Lower leg skin (tissue), 4 donors: ENCODE results near the gene PLK5. TPM values are rescaled to one million over a fixed set of nuclear protein-coding genes. Genes with fewer than 3 reads are reported as not detected.
"Not testable (repeated sequence)": the region's sequence is repeated elsewhere in the genome, so short reads cannot be mapped to it uniquely, and the experiment has no call there.

Experiments used
- DNase-seq, 2 donors: peaks; one replicate each; pipeline ENCODE4 v3.0.0-alpha.2; 2019; ENCODE audit warnings: low spot score in 2 of 2
- H3K4me3 ChIP-seq: fragments of 200-600 bp; sonication (generic); 2 replicates; pipeline ENCODE4 v1.5.1; 2017; ENCODE audit warnings: mild to moderate bottlenecking, low read depth; ENCODE audit not compliant: poor library complexity, severe bottlenecking
- POLR2A ChIP-seq, 2 donors: fragments of 450-650 bp; IDR thresholded peaks; one replicate each; pipeline ENCODE4 v1.6.1; 2016 to 2017; ENCODE audit warnings: antibody characterized with exemption in 2 of 2, mild to moderate bottlenecking in 1 of 2, moderate library complexity in 1 of 2
- WGBS, 2 donors: methylation state at CpG; one replicate each; pipeline ENCODE4 v1.1.5; 2018; 5-methylcytosine and 5-hydroxymethylcytosine counted together
- intact Hi-C: fragments of 100-400 bp; cut with DNase I; formaldehyde crosslinking; loops from one replicate; pipeline ENCODE4 v1.15.0; 2023; ENCODE audit warnings: low total_unique reads
- total RNA-seq, 4 donors: library from RNA; depleted of rRNA; stranded (reverse); fragments of >200 nt; gene quantifications; one replicate each; pipeline ENCODE4 v1.1.0, GENCODE V29; 2016
- TF ChIP-seq, protein P1 (sequence below), 3 donors: fragments of 450-650 bp; IDR thresholded peaks; one replicate each; pipeline ENCODE4 v1.5.1; 2016; ENCODE audit warnings: antibody characterized with exemption in 3 of 3, mild to moderate bottlenecking in 3 of 3, moderate library complexity in 2 of 3

PLK5 gene
- total RNA-seq, 4 donors from 2014 or later: 0.23 to 0.84 TPM; not detected in 2

DNA sequence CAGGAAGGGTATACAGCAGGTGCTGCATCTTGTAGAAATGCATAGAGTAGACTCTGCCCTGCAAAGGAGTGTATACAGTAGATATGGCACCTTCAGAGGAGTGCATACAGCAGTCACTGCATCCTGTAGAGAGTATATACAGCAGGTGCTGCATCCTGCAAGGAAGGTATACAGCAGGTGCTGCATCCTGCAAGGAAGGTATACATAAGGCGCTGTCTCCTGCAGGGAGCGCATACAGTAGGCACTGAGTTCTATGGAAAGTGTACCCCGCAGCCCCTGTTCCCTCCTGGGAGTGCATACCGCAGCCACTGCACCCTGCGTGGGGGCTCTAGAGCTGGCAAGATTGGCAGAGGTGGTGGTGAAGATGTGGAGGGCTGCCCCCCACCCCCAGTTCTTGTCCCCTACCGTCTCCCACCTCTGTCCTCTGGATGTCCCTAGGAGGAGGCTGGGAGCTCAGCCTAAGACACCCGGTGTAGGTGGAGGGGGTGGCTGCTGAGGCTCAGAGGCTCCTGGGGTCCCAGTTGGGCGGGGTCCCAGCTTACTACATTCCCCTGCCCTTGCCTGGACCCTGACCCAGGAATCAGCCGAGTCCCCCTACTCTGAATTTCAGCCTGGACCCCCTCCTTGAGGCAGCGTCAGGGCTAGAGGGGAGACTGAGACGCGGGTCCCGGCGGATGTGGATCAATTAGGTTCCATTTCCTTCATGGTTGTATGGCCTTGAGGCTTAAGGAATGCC lies 8.7 kb upstream of the PLK5 start:
- intact Hi-C loops: no loop called here
- no peak overlapping the region for H3K4me3 ChIP-seq
- DNase-seq: no peak
- no peak for TF ChIP-seq POLR2A (IDR thresholded peaks at IDR 0.05)
- TF ChIP-seq, protein P1, sequence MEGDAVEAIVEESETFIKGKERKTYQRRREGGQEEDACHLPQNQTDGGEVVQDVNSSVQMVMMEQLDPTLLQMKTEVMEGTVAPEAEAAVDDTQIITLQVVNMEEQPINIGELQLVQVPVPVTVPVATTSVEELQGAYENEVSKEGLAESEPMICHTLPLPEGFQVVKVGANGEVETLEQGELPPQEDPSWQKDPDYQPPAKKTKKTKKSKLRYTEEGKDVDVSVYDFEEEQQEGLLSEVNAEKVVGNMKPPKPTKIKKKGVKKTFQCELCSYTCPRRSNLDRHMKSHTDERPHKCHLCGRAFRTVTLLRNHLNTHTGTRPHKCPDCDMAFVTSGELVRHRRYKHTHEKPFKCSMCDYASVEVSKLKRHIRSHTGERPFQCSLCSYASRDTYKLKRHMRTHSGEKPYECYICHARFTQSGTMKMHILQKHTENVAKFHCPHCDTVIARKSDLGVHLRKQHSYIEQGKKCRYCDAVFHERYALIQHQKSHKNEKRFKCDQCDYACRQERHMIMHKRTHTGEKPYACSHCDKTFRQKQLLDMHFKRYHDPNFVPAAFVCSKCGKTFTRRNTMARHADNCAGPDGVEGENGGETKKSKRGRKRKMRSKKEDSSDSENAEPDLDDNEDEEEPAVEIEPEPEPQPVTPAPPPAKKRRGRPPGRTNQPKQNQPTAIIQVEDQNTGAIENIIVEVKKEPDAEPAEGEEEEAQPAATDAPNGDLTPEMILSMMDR (IDR thresholded peaks at IDR 0.05): no peak
- WGBS, 2 donors: 70 to 76% methylated on average over 13 to 14 of the region's 14 CpGs

DNA sequence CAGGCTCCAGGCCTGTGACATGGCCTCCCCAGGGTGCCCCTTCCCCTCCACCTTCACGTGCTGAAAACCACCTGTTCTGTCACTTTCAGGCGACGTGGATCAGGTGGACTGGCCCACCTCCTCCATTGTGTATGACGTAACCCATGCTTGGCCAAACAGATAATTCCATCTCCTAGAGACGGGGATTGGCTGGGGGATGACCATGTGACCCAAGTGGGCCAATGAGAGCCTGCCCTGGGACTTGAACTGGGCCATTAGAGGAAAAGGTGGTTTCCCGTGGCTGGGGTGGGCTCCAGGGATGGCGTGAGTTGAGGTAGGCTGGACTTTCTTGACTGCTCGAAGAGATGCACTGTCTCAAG lies 7.5 kb upstream of the PLK5 start:
- TF ChIP-seq, protein P1 (IDR thresholded peaks at IDR 0.05): no peak
- 74 to 87% methylated on average over 8 of the region's 8 CpGs for WGBS, 2 donors
- H3K4me3 ChIP-seq: no peak overlapping the region
- intact Hi-C loops: no loop called here
- DNase-seq: no peak

- WGBS, 2 donors: 86 to 95% methylated on average over 3 to 4 of the region's 4 CpGs
- TF ChIP-seq, protein P1 (IDR thresholded peaks at IDR 0.05): no peak
- TF ChIP-seq POLR2A (IDR thresholded peaks at IDR 0.05): no peak
- no peak overlapping the region for H3K4me3 ChIP-seq
- intact Hi-C loops: no loop called here
- DNase-seq: no peak
Measured at GRCh38 chr19:1518471-1518870, 5.4 kb upstream of the PLK5 start.

DNA sequence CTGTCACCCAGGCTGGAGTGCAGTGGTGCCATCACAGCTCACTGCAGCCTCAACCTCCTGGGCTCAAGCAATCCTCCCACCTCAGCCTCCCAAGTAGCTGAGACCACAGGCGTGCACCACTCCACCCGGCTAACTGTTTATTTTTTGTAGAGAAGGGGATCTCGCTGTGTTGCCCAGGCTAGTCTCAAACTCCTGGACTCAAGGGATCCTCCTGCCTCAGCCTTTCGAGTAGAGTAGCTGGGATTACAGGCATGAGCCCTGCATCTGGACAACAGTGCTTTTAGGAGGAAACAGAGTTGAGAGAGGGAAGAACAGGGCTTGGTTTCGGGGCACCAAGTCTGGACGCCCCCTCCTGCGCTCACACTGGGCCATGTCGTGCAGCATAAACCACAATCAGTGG lies 4.1 kb upstream of the PLK5 start:
- intact Hi-C loops, DNase-seq: not testable (repeated sequence)
- WGBS, 2 donors: 87% methylated on average over 8 of the region's 8 CpGs

DNA sequence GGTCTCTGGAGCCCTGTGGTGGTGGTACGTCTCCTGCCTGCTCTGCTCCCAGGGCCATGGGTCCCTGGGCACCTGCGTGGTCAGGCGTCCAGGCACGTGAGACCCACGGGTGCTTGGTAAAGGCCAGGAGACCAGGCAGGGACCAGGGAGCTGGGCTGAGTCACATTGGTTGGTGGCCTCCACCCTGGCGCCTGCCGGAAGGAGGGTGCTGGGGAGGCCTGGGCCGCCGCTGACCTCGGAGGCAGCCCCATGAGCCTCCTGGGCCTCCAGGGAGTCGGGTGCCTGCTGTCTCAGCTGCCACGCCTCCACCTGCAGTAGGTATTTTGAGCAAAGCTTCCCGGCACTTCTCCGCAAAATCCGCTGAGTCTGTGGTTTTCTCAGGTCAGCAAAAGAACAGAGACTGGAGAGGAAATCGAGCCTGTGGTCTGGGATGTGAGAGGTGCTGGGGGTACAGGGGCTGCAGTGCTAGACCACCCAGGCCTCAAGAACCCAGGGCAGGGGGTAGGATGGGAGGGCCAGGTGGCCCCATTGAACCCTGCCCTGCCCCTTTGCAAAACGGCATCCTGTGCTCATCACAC lies 3.6 kb upstream of the PLK5 start:
- TF ChIP-seq, protein P1 (IDR thresholded peaks at IDR 0.05): no peak
- no peak for TF ChIP-seq POLR2A (IDR thresholded peaks at IDR 0.05)
- 72 to 76% methylated on average over 17 of the region's 17 CpGs for WGBS, 2 donors
- no peak overlapping the region for H3K4me3 ChIP-seq
- DNase-seq: no peak
- intact Hi-C loops: no loop called here

More for the DNA sequence above, 4.1 kb upstream of the PLK5 start:
- H3K4me3 ChIP-seq: not testable (repeated sequence)

DNA sequence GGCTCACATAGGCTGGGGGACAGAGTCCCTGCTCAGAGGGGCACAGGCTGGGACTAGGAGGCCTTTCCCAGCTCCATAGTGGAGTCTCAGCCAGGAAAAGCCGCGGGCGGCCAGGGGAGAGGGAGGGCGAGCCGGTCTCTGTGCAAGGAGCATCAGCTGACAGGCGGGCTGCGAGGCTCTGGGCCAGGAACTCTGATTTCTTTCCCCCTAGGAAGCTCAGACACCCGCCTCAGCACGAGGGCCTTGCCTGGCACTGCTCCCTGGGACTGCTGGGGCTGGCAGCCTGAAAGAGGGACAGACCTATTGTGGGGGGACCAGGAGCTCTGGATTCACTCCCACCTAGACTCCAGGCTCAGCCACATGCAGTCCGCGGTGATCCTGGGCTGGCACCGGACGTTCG lies 2.2 kb upstream of the PLK5 start:
- 55 to 68% methylated on average over 7 to 8 of the region's 14 CpGs for WGBS, 2 donors
- DNase-seq: no peak
- intact Hi-C loops: no loop called here
- H3K4me3 ChIP-seq: no peak overlapping the region
- no peak for TF ChIP-seq POLR2A (IDR thresholded peaks at IDR 0.05)
- TF ChIP-seq, protein P1 (IDR thresholded peaks at IDR 0.05): no peak
